Hematopoietic multipotent progenitor cell (in vitro differentiated cells): Measurements from ENCODE around the gene CCDC68. TPM values are rescaled to one million over a fixed set of nuclear protein-coding genes. Genes with fewer than 3 reads are reported as not detected.

Experiments used
- DNase-seq, 3 donors: peaks; one replicate each; pipeline ENCODE4 v3.0.0-alpha.2; 2011 to 2015; ENCODE audit warnings: low read depth in 2 of 3, low spot score in 2 of 3
- total RNA-seq: library from RNA; depleted of rRNA; stranded (reverse); fragments of >200 nt; gene quantifications from one replicate; pipeline ENCODE4 v1.2.3, GENCODE V29; 2012

Gene CCDC68
- total RNA-seq, 1 donor: not detected

GRCh38 chr18:54961868-54962267 is 2.6 kb upstream of the CCDC68 start:
- no peak for DNase-seq

GRCh38 chr18:54961016-54961423 is 1.8 kb upstream of the CCDC68 start:
- DNase-seq: no peak

GRCh38 chr18:54960197-54960596 is 936 bp upstream of the CCDC68 start:
- DNase-seq: no peak

GRCh38 chr18:54957996-54958395 is 1.3 kb downstream of the CCDC68 start:
- no peak for DNase-seq

- no peak for DNase-seq
Observed at GRCh38 chr18:54957296-54957832, 1.9 kb downstream of the CCDC68 start.

GRCh38 chr18:54956506-54956905 is 2.8 kb downstream of the CCDC68 start:
- DNase-seq: no peak

- no peak for DNase-seq
Observed at GRCh38 chr18:54952026-54952425, 7.2 kb downstream of the CCDC68 start.

- DNase-seq: peak in 1 of 3 donors; percentile 26
Observed at GRCh38 chr18:54950221-54950620, 9.0 kb downstream of the CCDC68 start.

GRCh38 chr18:54949588-54949987 is 9.7 kb downstream of the CCDC68 start:
- no peak for DNase-seq

GRCh38 chr18:54948350-54948837 is 10.9 kb downstream of the CCDC68 start:
- no peak for DNase-seq

GRCh38 chr18:54947091-54947490 is 12.2 kb downstream of the CCDC68 start:
- peak in 1 of 3 donors; percentile 18 for DNase-seq

GRCh38 chr18:54946149-54946581 is 13.1 kb downstream of the CCDC68 start:
- peak in 2 of 3 donors; percentile 17 to 31 for DNase-seq

GRCh38 chr18:54945576-54946125 is 13.6 kb downstream of the CCDC68 start:
- DNase-seq: no peak

GRCh38 chr18:54942569-54942968 is 16.7 kb downstream of the CCDC68 start:
- DNase-seq: no peak

GRCh38 chr18:54942144-54942543 is 17.1 kb downstream of the CCDC68 start:
- DNase-seq: no peak

GRCh38 chr18:54939361-54939917 is 19.8 kb downstream of the CCDC68 start:
- DNase-seq: no peak

- DNase-seq: no peak
Observed at GRCh38 chr18:54938506-54938905, 20.8 kb downstream of the CCDC68 start.

- DNase-seq: no peak
Observed at GRCh38 chr18:54932472-54932871, 26.8 kb downstream of the CCDC68 start.

- no peak for DNase-seq
Observed at GRCh38 chr18:54931152-54931551, 28.1 kb downstream of the CCDC68 start.

GRCh38 chr18:54928236-54928635 is 31.0 kb downstream of the CCDC68 start:
- DNase-seq: no peak

GRCh38 chr18:54926593-54927325 is 32.5 kb downstream of the CCDC68 start:
- DNase-seq: no peak

- no peak for DNase-seq
Observed at GRCh38 chr18:54924948-54925347, 34.3 kb downstream of the CCDC68 start.
